Kidney capillary endothelial cell (primary cell): ENCODE results near the gene ARL5C.
"Not testable (repeated sequence)": the region's sequence is repeated elsewhere in the genome, so short reads cannot be mapped to it uniquely, and the experiment has no call there.

ENCODE experiments used
- DNase-seq: peaks from one replicate; pipeline ENCODE4 v3.0.0-alpha.2; 2018; ENCODE audit warnings: low spot score

ARL5C gene

DNA sequence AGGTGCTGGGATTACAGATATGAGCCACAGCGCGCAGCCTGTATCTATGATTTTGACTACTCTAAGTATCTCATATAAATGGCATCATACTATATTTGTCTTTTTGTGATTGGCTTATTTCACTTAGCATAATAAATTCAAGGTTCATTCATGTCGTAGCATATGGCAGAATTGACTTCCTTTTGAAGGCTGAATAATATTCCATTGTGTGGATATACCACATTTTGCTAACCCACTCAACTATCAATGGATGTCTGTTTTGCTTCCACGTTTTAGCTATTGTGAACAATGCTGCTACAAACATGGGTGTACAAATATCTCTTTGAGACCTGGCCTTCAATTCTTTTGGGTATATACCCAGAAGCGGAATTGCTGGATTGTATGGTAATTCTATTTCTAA lies 24.7 kb downstream of the ARL5C start:
- no peak for DNase-seq

DNA sequence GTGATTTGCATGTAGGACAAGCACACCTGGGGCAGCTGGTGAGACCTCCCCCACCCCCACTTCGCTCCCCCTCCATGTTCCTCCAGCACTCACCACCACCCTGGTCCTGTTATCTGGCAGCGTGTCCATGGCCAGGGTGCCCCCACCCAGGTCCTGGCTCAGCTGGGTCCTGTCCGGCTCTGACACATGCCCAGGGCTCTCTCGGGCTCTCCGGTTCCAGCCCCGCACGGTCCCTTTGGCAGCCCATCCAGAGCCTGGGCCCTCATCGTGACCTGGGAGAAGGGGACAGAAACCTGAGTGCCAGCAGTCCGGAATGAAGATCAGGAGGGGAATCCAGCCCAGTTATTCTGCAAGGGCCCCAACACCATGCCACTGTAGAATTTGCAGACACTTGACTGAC lies 26.4 kb downstream of the ARL5C start:
- DNase-seq, result no peak

DNA sequence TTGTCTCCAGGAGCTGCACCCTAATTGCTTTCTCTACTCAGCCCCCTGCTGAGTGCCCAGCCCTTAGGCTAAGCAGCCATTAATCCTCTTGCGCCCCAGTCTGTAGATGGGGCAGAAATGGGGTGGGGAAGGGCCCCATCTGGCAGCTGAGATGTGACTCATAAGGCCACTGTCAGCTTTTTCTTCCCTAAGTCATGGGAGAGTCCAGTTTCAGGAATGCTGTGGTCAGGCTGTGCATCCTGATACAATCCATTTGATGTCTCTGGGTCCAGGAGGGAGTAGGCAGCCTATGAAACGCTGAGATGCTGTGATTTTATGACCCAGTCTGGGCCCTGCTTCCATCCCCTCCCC lies 26.8 kb downstream of the ARL5C start:
- DNase-seq, result no peak

DNA sequence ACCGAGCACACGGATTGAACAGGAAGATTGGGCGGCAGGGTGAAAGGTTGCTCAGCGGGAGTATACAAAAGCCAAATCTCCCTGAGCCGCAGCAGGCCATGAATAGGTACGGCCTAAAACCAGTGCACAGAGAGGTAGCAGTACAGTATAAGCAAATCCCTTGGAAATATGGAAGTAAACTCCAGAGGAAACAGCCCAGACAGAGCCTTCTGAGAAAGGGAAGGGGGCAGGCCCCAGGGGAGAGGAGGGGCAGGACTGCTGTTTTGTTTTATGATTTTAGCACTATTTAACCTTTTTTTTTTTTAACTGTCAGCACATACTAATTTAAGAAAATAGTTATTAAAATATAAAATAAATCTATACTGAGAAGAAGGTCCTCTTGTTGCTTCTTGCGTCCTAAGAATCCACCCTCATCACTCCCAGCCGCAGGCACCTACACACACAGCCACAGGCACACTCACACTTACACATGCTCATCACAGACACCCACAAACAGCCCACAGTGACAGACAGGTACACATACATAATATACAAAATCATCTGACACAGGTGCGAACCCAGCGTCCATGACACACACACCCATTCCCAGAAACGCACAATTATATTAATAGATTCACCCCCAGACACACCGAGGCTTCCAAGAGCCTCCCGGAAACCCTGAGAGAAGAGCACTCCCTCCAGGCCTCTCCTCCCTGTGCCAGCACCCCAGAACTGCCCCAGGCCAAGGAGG lies 27.4 kb downstream of the ARL5C start:
- no peak for DNase-seq

DNA sequence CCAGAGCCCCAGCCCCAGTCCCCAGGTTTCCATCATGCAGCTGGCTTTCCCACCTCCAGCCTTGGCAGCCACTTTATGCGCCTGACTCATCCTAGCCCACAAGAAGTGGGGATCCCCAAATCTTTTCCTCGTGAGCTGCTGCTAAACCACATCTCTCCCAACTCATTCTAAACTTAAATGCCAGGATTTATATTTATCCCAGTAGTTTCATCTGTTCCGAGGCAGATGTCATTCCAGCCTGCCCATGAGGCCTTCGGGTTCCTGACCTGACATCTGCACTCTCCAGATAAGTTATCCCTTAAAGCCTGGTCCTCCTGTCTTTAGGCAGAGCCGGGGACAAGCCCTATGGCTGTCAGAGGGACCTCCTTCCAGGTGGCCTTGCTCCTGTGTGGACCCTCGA lies 31.1 kb downstream of the ARL5C start:
- DNase-seq, result no peak

DNA sequence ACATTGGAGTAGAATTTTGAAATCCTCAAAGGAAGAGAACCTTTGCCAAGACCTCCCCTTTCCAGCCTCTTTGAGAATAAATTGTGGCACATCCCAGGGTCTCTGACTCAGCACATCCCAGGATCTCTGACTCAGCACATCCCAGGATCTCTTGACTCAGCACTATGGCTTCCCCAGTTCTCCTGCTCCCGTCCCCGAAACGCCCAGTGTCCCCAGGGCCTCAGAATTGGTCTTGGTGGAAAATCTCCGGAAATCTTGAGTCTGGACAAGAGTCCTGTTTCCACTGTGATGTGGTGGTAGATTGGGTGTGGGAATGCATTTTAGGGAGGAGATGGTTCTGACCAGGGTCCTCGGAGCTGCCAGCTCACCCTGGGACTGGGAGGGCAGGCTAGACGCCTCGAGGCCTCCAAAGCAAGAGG lies 33.8 kb downstream of the ARL5C start:
- DNase-seq, result no peak

DNA sequence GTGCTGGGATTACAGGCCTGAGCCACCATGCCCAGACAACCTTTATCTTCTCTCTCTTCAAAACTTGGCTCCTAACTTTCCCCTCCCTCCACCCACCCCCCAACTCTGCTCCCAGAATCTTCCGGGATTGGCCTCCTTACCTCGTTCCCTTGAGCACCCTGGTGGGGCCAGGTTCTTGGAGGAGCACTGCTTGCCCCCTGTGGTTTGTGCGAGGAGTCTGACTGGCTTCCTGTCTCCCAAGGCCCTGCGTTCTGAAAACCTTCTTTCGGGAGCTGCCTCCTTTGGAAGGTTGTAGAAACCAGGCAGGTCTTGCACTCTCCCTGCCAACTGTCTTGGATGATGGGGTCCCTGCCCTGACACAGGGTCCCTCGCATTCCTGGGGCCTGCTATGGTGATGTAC lies 34.3 kb downstream of the ARL5C start:
- no peak for DNase-seq

DNA sequence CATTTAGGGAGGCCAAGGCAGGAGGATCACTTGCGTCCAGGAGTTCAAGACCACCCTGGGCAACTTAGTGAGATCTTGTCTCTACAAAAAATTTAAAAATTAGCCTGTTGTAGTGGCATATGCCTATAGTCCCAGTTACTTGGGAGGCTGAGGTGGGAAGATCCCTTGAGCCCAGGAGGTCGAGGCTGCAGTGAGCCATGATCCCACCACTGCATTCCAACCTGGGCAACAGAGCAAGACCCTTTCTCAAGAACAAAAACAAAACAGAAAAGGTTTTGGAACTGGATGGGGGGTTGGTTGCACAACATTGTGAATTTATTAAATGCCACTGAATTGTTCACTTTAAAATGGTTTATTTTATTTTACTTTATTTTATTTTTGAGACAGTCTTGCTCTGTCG lies 35.8 kb downstream of the ARL5C start:
- DNase-seq, result no peak

DNA sequence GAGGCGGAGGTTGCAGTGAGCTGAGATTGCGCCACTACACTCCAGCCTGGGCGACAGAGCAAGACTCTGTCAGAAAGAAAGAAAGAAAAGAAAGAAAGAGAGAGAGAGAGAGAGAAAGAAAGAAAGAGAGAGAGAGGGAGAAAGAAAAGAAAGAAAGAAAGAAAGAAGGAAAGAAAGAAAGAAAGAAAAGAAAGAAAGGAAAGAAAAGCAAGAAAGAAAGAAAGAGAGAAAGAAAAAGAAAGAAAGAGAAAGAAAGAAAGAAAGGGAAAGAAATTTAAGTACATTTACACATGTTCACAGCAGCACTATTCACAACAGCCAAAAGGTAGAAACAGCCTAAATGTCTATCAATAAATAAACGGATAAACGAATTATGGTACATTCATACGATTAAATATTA lies 36.4 kb downstream of the ARL5C start:
- DNase-seq, result not testable (repeated sequence)

DNA sequence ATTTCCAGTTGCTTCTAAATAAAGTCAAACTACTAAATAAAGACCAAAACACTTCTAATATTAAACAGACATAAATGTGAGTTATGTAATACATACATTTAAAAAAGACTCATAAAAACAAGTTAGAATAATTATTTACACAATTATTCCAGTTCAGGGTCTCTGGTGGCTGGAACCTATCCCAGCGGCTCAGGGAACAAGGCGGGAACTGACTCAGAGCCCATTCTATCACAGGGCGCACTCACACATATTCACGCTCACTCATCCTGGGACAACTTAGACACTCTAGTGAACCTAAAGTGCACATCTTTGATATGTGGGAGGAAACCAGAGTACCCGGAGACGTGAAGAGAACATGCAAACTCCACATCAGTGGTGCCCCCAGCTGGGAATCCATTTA lies 39.5 kb downstream of the ARL5C start:
- no peak for DNase-seq

DNA sequence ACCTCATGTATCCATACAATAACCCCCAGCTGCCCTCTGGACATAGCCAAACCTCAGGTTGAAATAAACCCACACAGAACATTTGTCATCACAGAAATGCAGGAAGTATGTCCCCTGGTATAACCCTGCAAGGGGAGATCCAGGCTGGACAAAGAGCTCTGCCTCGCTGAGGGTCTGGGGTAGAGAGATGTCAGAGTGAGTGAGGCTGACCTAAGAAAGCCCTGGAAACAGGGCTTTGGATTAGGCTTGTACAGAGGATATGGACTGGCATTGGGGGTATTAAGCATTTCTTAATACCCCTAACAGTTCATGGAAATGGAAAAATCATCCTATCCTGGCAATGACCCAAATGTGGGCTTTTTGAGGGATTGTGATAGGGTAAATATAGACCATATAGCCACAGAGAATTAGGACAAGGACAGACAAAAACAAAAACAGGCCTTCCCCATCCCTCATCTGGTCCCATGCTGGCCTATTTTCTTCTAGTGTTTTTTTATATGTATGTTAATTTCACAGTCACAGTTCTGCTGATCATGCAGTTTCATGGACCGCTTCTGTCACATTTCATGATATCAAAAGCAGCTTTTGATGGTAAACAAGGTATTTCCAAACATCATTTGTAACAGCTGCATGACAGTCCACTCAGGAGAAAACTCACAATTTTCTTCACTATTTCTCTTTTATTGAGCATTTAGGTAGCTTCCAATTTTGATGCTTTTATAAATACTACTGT lies 40.7 kb downstream of the ARL5C start:
- no peak for DNase-seq

DNA sequence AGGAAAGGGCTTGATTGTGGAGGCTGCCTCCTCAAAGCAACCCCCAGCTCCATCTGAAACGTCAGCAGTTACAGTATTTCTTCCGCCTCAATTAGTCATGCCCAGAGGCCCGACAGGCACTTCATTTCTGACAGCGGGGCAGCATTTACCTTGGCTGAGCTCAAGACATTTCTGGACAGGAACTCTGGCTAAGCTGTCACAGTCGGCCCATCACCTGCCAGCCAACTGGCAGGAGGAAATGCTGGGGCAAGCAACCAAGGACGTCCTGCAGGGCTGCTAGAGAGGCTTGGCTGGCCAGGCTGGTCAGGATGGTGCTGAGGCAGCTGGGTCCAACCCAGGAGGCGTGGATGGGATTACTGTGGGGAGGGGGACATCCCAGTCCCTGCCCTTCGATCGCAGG lies 42.3 kb downstream of the ARL5C start:
- no peak for DNase-seq

DNA sequence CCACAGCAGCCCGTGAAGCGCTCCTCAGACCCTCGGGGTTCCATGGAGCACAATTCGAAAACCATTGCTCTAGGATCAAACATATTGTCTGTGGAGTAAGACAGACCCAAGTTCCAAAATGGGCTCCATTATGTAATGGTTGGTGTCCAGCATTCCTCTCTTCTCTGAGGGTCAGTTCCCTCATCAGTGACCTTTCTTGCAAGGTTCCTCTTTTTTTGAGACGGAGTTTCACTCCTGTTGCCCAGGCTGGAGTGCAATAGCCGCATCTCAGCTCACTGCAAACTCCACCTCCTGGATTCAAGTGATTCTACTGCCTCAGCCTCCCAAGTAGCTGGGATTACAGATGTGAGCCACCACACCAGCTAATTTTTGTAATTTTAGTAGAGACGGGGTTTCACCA lies 43.0 kb downstream of the ARL5C start:
- no peak for DNase-seq

DNA sequence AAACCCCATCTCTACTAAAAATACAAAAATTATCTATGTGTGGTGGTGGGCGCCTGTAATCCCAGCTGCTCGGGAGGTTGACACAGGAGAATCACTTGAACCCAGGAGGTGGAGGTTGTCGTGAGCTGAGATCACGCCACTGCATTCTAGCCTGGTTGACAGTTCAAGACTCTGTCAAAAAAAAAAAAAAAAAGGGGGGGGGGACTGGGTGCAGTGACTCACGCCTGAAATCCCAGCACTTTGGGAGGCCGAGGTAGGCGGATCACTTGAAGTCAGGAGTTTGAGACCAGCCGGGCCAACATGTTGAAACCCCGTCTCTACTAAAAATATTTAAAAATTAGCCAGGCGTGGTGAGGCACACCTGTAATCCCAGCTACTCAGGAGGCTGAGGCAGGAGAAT lies 44.0 kb downstream of the ARL5C start:
- not testable (repeated sequence) for DNase-seq

DNA sequence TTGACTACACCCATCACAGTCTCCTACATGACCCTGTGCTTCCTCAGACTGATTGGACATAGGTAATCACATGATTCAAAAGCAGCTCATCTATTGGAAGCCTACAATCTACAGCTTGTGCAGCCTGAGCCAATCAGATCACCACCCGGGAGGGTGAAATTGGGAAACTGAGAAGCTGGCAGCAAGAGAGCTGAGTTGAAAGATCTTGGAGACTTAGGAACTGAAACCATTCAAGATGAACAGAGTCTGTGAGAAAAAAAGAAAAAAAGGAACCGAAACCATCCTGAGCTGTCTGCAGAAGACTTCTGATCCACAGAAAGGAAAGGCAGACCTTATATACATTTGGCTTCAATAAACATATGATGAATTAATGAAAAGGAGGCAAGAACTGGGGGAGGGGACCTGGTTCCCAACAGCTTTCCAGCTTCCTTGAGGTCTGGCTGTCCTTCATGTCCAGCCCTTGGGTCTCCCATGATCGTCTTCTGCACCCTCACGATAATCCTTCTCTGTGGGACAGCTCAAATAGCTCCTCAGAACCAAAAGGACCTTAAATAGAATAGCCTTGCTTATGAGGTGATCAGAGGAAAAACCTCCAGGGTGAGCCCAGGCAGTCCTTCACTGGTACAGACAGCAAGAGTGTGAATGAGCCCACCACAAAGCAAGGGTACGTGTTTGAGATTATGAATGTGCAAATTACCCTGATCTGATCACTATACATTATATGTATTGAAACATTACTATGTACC lies 47.1 kb downstream of the ARL5C start:
- DNase-seq, result no peak

DNA sequence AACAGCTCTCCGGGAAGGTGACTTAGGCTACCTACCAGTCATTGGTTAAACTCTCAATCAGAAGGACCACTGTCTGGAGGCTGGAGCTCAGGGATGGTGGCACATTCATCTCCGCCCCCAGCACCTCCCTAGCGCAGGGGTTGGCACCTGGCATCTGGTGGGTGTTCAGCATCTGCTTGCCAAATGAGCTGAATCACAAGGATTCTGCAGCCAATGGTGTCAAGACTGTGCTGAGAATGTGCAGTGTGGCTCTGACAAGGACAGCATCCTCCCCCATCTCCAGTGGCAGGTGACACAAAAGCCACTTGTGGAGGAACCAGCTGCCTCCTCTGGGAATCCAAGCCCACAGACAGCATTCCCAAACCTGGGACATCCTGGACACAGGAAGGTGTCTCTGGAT lies 49.7 kb downstream of the ARL5C start:
- DNase-seq, result no peak

DNA sequence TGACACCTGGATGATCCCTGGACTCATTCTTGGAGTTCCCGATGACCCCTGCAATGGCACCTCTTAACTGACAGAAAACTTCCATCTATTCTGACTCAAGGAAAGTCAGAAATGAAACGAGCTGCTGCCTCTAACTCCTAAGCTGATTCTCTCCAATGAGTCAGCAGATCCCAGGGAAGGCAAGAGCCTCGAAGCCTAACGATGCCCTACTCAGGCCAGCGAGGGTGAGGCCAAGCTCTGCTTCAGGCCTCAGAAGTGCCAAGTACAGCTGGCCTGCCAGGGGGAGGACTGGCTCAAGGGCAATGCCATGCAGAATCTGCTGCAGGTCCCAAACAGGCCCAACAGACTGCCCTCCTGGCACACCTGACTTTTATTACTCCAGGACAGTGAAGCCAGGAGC lies 50.8 kb downstream of the ARL5C start:
- no peak for DNase-seq

DNA sequence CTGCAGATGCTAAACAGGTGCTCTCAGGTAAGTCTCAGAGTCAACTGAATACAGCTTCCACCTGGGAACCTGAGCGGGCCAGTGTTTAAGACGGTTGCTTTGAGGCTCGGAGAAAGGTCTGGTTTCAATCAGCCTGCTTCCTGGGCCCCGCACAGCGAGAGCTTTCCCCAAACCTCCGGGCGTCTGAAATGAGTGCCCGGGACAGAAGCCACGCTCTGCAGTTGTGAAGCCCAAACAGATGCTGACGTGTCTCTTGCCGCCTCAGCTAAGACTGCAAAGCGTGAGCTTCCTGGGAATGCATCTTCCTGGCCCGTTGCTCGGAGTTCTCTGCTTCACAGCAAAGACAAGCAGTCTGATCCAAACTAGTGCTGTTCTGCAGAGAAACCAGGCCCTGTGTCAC lies 51.2 kb downstream of the ARL5C start:
- DNase-seq, result no peak

DNA sequence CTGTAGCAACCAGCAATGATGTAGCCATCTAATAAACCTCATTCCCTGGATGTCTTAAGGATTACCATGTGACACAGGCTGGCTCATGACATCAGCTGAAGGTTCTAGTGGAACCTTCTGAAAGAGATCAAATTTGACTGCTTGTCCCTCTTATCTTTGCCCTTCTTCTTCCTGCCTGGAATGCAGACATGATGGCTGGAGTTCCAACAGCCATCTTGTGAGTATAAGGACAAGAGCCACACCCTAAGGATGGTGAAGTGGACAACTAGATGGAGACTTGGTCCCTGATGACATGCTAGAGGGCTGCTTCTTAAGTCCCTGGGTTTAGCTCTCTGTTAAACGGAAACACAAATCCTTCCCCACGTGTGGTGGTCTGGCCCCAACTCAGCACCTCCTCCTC lies 52.1 kb downstream of the ARL5C start:
- DNase-seq, result no peak

DNA sequence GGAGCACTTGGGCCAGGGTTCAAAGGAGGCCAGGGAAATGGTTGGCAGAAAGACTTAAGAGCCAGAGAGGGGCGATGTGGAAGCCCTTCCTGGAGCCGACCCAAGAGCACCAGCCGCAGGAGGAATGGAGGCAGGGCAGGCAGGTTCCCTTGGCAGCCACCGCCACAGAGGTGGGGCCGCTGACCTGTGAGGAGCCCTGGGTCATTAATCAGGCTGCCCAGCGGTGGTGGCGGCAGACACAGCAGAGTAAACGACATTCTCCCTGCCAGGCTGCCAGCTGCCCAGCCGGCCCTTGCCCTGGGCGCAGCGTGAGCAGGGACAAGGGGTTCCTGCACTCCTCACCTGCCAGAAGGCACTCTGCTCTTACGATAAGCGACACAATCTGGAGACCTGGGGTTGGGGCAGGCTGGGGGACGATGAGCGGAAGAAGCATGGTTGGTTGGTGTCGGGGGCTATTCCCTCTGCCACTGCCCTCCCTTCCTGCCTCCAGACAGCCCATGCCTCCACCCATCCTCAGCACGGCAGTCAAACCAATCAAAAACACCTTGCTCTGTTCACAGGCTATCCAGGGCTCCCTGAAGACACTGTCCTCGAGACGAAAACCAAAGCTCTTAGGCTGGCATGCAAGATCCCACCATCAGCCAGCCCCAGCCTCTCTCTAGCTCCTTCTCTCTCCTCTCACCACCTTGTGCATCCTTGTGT lies 55.4 kb downstream of the ARL5C start:
- no peak for DNase-seq

DNA sequence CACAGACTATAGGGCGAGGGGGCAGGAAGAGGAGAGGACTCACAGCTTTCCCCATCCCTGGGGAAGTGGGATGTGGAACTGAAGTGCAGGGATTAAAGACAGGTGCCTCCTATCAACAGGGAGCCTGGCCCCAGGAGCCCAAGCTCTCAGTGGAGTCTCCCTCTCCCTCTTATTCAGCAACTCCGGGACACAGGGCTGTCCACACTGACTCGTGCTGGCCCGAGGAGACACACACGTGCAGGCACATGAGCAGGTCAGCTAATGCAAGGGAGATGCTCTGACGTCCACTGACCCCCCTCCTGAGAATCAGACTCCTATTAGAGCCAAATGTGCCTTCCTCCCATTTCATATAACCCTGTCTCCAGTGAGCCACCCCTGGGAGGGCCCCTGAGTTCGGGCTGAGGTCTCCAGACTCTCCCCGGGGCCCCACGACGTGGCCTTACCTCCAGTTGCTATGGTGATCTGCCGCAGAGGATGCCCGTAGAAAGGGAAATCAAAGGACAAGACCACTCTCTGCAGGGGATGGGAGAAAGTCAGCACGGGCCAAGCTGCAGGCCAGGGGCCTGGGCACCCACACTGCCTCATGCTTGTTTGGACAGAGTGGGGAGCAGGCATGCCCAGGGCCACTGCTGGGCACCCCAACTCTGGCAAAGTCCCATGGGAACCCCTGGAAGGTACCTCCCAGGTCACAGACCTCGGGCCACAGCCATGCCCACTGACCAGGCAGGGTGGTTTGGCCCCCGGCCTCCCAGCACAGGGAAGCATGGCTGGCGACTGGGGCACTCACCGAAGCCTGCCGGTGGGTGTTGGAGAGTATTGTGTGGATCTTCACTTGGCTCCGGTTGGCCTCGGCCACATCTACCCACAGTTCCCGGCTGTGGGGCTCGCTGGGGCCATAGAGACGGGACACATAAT lies 57.2 kb downstream of the ARL5C start:
- DNase-seq, result no peak

DNA sequence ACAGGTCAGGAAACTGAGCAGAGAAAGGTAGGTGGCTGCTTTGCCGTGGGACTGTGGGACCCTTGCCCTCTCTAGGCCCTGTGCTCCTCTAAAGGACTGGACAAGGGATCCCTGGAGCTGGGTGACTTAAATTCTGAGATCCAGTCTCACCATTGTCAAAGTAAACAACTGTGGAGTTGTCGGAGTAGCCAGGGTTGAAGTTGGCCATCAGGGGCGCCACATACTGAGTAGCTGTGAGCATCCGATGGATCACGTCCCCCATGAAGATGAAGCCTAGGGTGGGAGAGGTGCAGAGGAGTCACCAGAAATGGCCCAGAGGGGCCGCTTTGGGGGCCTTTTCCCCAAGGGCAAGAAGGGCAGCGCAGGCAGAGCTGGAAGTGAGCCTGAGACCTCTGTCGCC lies 58.0 kb downstream of the ARL5C start:
- DNase-seq, result no peak
